Endodermal cell (in vitro differentiated cells): ENCODE results near the gene RMC1. TPM values are rescaled to one million over a fixed set of nuclear protein-coding genes. Genes with fewer than 3 reads are reported as not detected.

Experiments used
- DNase-seq: peaks from one replicate; pipeline ENCODE4 v3.0.0-alpha.2; 2017
- H3K27ac ChIP-seq: 2 replicates; pipeline ENCODE4 v1.5.1; 2013; ENCODE audit warnings: mild to moderate bottlenecking, low read depth, low read length, moderate library complexity
- H3K27me3 ChIP-seq: 2 replicates; pipeline ENCODE4 v1.6.1; 2013; ENCODE audit warnings: mild to moderate bottlenecking, low read length, moderate library complexity; ENCODE audit not compliant: insufficient read depth, control insufficient read depth, poor library complexity, severe bottlenecking
- H3K36me3 ChIP-seq: 2 replicates; pipeline ENCODE4 v1.7.0; 2013; ENCODE audit warnings: mild to moderate bottlenecking, low read length, moderate library complexity; ENCODE audit not compliant: control insufficient read depth, insufficient read depth
- H3K4me1 ChIP-seq: one replicate; pipeline ENCODE4 v1.7.0; 2013; ENCODE audit warnings: low read length; ENCODE audit not compliant: control insufficient read depth, insufficient read depth
- H3K4me3 ChIP-seq: 2 replicates; pipeline ENCODE4 v1.5.1; 2013; ENCODE audit warnings: mild to moderate bottlenecking, low read length, moderate library complexity
- H3K9ac ChIP-seq: 2 replicates; pipeline ENCODE4 v1.6.1; 2013; ENCODE audit warnings: mild to moderate bottlenecking, low read length, moderate library complexity; ENCODE audit not compliant: poor library complexity, severe bottlenecking; ENCODE audit errors: extremely low read depth
- H3K9me3 ChIP-seq: 2 replicates; pipeline ENCODE4 v1.6.1; 2013; ENCODE audit warnings: mild to moderate bottlenecking, low read length, moderate library complexity; ENCODE audit not compliant: control insufficient read depth
- H3K27ac Mint-ChIP-seq: 2 replicates; pipeline ENCODE4 v1.8.0; 2020; ENCODE audit warnings: mixed read lengths
- H3K27me3 Mint-ChIP-seq: 2 replicates; pipeline ENCODE4 v1.8.0; 2021; ENCODE audit warnings: mild to moderate bottlenecking, mixed read lengths; ENCODE audit not compliant: insufficient read depth
- H3K36me3 Mint-ChIP-seq: 2 replicates; pipeline ENCODE4 v1.8.0; 2020; ENCODE audit warnings: low read depth, mixed read lengths
- H3K4me1 Mint-ChIP-seq: 2 replicates; pipeline ENCODE4 v1.8.0; 2020; ENCODE audit warnings: mixed read lengths
- H3K4me3 Mint-ChIP-seq: 2 replicates; pipeline ENCODE4 v1.8.0; 2020; ENCODE audit warnings: mild to moderate bottlenecking, moderate library complexity, mixed read lengths
- H3K9me3 Mint-ChIP-seq: 2 replicates; pipeline ENCODE4 v1.8.0; 2020; ENCODE audit warnings: mild to moderate bottlenecking, mixed read lengths
- CTCF ChIP-seq: fragments of 200-600 bp; sonication (generic); conservative IDR thresholded peaks from 2 replicates; pipeline ENCODE4 v1.5.0; 2021; ENCODE audit warnings: antibody characterized with exemption, mild to moderate bottlenecking
- WGBS, 2 experiments: methylation state at CpG; one replicate each; pipeline versions ENCODE4 v1.1.5 to v1.1.7; 2013; ENCODE audit warnings: missing lambda C conversion rate in 2 of 2, mixed read lengths in 1 of 2; ENCODE audit not compliant: insufficient coverage in 1 of 2, insufficient read length in 1 of 2; 5-methylcytosine and 5-hydroxymethylcytosine counted together
- total RNA-seq, 2 donors: library from RNA; stranded (reverse); fragmentation: NEBNext Ultra II Directional in 1 of 2; extraction: Animal tissue kit (Norgen Biotek cat#: 25700) in 1 of 2; gene quantifications; 2 replicates in 1 of 2; 3 replicates in 1 of 2; pipeline ENCODE4 v1.2.1, GENCODE V29; 2021

Gene RMC1
- total RNA-seq, 2 donors from 2014 or later: 18.3 to 19.1 TPM

GRCh38 chr18:23498117-23498516, 5.2 kb upstream of the RMC1 start:
- H3K27ac Mint-ChIP-seq: no peak overlapping the region
- Histone ChIP-seq H3K27me3 (peaks cover 7% of the 10 kb centered on the region), H3K36me3 (no peaks in the 10 kb centered on the region), H3K27ac (no peak overlapping the region), H3K9me3 (no peaks in the 10 kb centered on the region), H3K4me1 (no peaks in the 10 kb centered on the region), H3K9ac (no peak overlapping the region), H3K4me3 (no peak overlapping the region)
- H3K27me3 Mint-ChIP-seq: peaks cover 21% of the 10 kb centered on the region
- H3K9me3 Mint-ChIP-seq: peaks cover 2% of the 10 kb centered on the region
- peaks cover 8% of the 10 kb centered on the region for H3K4me1 Mint-ChIP-seq
- H3K36me3 Mint-ChIP-seq: no peaks in the 10 kb centered on the region
- no peak overlapping the region for H3K4me3 Mint-ChIP-seq
- 88 to 100% methylated on average over 2 of the region's 2 CpGs for WGBS, 2 experiments
- DNase-seq: no peak
- no peak for TF ChIP-seq CTCF

DNA sequence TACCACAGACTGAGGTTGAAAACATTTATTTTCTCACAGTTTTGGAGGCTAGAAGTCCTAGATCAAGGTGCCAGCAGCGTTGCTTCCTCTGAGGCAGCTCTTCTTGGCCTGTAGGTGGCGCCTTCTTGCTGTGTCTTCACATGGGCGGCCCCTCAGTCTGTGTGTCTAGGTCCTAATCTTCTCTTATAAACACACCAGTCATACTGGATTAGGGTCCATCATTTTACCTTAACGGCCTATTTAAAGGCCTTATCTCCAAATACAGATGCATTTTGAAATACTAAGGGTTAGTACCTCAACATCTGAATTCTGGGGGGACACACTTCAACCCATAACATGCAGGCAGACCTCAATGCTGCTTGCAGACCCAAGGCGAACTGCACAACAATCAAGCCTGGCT, 4.4 kb upstream of the RMC1 start:
- H3K36me3 ChIP-seq: no peaks in the 10 kb centered on the region
- peaks cover 8% of the 10 kb centered on the region for H3K4me1 Mint-ChIP-seq
- no peaks in the 10 kb centered on the region for H3K36me3 Mint-ChIP-seq
- H3K27ac Mint-ChIP-seq: no peak overlapping the region
- H3K9ac ChIP-seq: no peak overlapping the region
- H3K27ac ChIP-seq: no peak overlapping the region
- peak; percentile 88 for DNase-seq
- no peaks in the 10 kb centered on the region for H3K9me3 ChIP-seq
- H3K4me3 Mint-ChIP-seq: no peak overlapping the region
- 21 to 25% methylated on average over 4 to 5 of the region's 5 CpGs for WGBS, 2 experiments
- no peaks in the 10 kb centered on the region for H3K9me3 Mint-ChIP-seq
- H3K4me3 ChIP-seq: no peak overlapping the region
- H3K4me1 ChIP-seq: no peaks in the 10 kb centered on the region
- H3K27me3 Mint-ChIP-seq: peaks cover 22% of the 10 kb centered on the region
- TF ChIP-seq CTCF: peak; percentile 93
- peaks cover 8% of the 10 kb centered on the region for H3K27me3 ChIP-seq

DNA sequence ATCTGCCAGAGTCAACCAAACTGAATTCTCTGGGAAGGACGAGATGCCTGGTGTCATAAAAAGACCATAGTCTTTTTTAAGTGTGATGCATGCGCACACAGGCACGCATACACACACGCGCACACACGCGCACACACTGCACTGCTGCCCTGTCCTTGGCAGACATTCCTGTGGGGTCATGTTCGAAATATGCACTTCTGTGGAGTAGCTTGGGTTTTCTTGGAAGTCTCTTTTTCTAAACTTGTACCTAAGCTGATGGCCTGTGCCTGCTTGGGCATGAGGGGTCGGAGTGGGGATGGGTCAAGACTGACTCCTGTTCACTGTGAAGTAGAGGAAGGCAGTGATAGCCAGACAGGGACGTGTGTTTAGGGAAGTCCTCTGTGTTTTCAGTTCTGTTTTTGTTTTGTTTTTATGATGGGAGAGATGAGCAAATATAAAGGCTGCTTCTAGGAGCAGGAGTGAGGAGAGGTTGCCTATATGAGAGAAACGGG, 4.0 kb upstream of the RMC1 start:
- no peak for TF ChIP-seq CTCF
- no peak for DNase-seq
- peaks cover 12% of the 10 kb centered on the region for H3K27me3 ChIP-seq
- H3K27ac Mint-ChIP-seq: no peak overlapping the region
- no peaks in the 10 kb centered on the region for H3K4me1 ChIP-seq
- no peak overlapping the region for H3K4me3 ChIP-seq
- no peaks in the 10 kb centered on the region for H3K36me3 Mint-ChIP-seq
- H3K9me3 ChIP-seq: no peaks in the 10 kb centered on the region
- H3K27me3 Mint-ChIP-seq: peaks cover 27% of the 10 kb centered on the region
- WGBS, 2 experiments: 66 to 70% methylated on average over 10 to 11 of the region's 11 CpGs
- H3K4me1 Mint-ChIP-seq: peaks cover 12% of the 10 kb centered on the region
- no peak overlapping the region for H3K9ac ChIP-seq
- H3K9me3 Mint-ChIP-seq: no peaks in the 10 kb centered on the region
- no peak overlapping the region for H3K27ac ChIP-seq
- no peaks in the 10 kb centered on the region for H3K36me3 ChIP-seq
- H3K4me3 Mint-ChIP-seq: no peak overlapping the region
